Measurements from ENCODE around the gene MYEF2. TPM values are rescaled to one million over a fixed set of nuclear protein-coding genes. Genes with fewer than 3 reads are reported as not detected.
A peak's percentile ranks its signal among the peaks of the same experiment; 100 is the strongest.

The MYEF2 gene
- total RNA-seq, 6 donors from 2014 or later: 12.6 to 44.0 (median 28.0) TPM

GRCh38 chr15:48190932-48191573, 13.0 kb upstream of the MYEF2 start:
- WGBS, 2 donors: 6 to 10% methylated on average over 15 of the region's 15 CpGs
- Histone ChIP-seq H3K36me3 (no peaks in the 10 kb centered on the region), H3K4me1 (no peaks in the 10 kb centered on the region), H3K27me3 (no peaks in the 10 kb centered on the region), H3K27ac (no peak overlapping the region), H3K4me3 (no peak overlapping the region), H3K9me3 (no peaks in the 10 kb centered on the region)
- no peak for TF ChIP-seq POLR2AphosphoS5 (IDR thresholded peaks at IDR 0.05)
- TF ChIP-seq, protein P1, sequence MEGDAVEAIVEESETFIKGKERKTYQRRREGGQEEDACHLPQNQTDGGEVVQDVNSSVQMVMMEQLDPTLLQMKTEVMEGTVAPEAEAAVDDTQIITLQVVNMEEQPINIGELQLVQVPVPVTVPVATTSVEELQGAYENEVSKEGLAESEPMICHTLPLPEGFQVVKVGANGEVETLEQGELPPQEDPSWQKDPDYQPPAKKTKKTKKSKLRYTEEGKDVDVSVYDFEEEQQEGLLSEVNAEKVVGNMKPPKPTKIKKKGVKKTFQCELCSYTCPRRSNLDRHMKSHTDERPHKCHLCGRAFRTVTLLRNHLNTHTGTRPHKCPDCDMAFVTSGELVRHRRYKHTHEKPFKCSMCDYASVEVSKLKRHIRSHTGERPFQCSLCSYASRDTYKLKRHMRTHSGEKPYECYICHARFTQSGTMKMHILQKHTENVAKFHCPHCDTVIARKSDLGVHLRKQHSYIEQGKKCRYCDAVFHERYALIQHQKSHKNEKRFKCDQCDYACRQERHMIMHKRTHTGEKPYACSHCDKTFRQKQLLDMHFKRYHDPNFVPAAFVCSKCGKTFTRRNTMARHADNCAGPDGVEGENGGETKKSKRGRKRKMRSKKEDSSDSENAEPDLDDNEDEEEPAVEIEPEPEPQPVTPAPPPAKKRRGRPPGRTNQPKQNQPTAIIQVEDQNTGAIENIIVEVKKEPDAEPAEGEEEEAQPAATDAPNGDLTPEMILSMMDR (IDR thresholded peaks at IDR 0.05): no peak
- TF ChIP-seq EP300 (IDR thresholded peaks at IDR 0.05): no peak
- TF ChIP-seq POLR2A (IDR thresholded peaks at IDR 0.05): no peak
- DNase-seq (peak in 1 of 2 donors; percentile 22), ATAC-seq (ENCODE audit: low FRiP score in 2 of 2) (peak in 1 of 2 donors; percentile 58)

- 87 to 94% methylated on average over 3 of the region's 3 CpGs for WGBS, 2 donors
- H3K36me3 ChIP-seq: no peaks in the 10 kb centered on the region
- DNase-seq (no peak), ATAC-seq (ENCODE audit: low FRiP score in 2 of 2) (no peak)
- no peaks in the 10 kb centered on the region for H3K27me3 ChIP-seq
- no peaks in the 10 kb centered on the region for H3K4me1 ChIP-seq
- no peak overlapping the region for H3K27ac ChIP-seq
- no peak overlapping the region for H3K4me3 ChIP-seq
- TF ChIP-seq POLR2AphosphoS5 (IDR thresholded peaks at IDR 0.05): no peak
- TF ChIP-seq, protein P1 (IDR thresholded peaks at IDR 0.05): no peak
- TF ChIP-seq EP300 (IDR thresholded peaks at IDR 0.05): no peak
- TF ChIP-seq POLR2A (IDR thresholded peaks at IDR 0.05): no peak
- no peaks in the 10 kb centered on the region for H3K9me3 ChIP-seq
These were observed 8.2 kb upstream of the MYEF2 start for GRCh38 chr15:48186271-48186670.

DNA sequence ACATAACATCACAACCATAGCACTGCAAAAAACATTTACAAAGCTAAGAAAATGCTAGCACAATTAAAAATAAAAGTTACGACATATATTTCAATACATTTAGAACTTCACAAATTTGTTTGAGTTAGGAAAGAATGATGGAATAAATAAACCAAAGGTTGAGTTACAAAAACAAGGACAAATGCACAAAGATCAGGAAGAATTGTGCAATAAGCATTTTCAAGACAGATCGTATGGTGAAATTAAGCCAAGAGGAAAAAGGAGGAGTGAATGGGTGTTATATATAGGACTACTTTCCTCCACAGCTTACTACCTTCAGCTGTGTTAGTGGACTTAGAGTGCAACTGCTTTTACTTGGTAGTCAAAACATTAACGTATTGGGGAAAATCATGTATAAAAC, 7.4 kb upstream of the MYEF2 start:
- ATAC-seq (ENCODE audit: low FRiP score in 2 of 2) (no peak), DNase-seq (no peak)
- H3K36me3 ChIP-seq: no peaks in the 10 kb centered on the region
- H3K27ac ChIP-seq: no peak overlapping the region
- no peaks in the 10 kb centered on the region for H3K4me1 ChIP-seq
- H3K27me3 ChIP-seq: no peaks in the 10 kb centered on the region
- no peak overlapping the region for H3K4me3 ChIP-seq
- TF ChIP-seq EP300 (IDR thresholded peaks at IDR 0.05) (no peak), POLR2A (IDR thresholded peaks at IDR 0.05) (no peak), POLR2AphosphoS5 (IDR thresholded peaks at IDR 0.05) (no peak)
- TF ChIP-seq, protein P1 (IDR thresholded peaks at IDR 0.05): no peak
- WGBS, 2 donors: 74 to 75% methylated on average over 3 of the region's 3 CpGs
- no peaks in the 10 kb centered on the region for H3K9me3 ChIP-seq

DNA sequence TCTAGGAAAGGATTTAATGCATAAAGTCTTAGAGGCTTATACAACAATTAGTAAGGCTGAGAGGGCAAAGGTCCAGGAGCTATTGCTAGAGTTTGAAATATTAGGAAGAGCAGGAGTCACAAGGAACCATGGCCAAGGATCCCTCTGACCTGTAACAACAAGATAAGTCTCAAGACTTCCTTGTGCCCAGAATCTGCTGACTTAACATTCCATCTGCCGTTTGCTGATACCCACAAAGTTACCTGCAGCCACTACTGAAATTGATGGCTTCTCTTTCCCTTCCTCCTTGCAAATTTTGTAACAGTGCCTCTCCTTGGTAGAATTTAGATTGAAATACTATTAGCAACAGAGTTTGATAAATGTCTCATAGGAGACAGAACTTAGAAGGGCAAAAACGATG, 4.7 kb upstream of the MYEF2 start:
- 58 to 65% methylated on average over 2 of the region's 2 CpGs for WGBS, 2 donors
- TF ChIP-seq POLR2AphosphoS5 (IDR thresholded peaks at IDR 0.05): no peak
- TF ChIP-seq POLR2A (IDR thresholded peaks at IDR 0.05): no peak
- no peak for TF ChIP-seq EP300 (IDR thresholded peaks at IDR 0.05)
- TF ChIP-seq, protein P1 (IDR thresholded peaks at IDR 0.05): no peak

GRCh38 chr15:48178648-48178931, 495 bp upstream of the MYEF2 start:
- Histone ChIP-seq H3K9me3 (no peaks in the 10 kb centered on the region), H3K36me3 (no peaks in the 10 kb centered on the region), H3K4me1 (peaks cover 0 to 13% (median 4%) of the 10 kb centered on the region in 4 donors), H3K4me3 (peak overlapping the region in 3 of 4 donors; percentile 59 to 69 (median 65)), H3K27me3 (peaks cover 0 to 11% (median 0%) of the 10 kb centered on the region in 4 donors), H3K27ac (no peak overlapping the region)
- ATAC-seq (ENCODE audit: low FRiP score in 2 of 2) (no peak), DNase-seq (no peak)
- WGBS, 2 donors: 88 to 90% methylated on average over 1 of the region's 1 CpG
- no peak for TF ChIP-seq POLR2AphosphoS5 (IDR thresholded peaks at IDR 0.05)

More for the DNA sequence above, 4.7 kb upstream of the MYEF2 start:
- DNase-seq: no peak
- H3K4me3 ChIP-seq: no peak overlapping the region
- peaks cover 0 to 8% (median 2%) of the 10 kb centered on the region in 4 donors for H3K4me1 ChIP-seq
- H3K36me3 ChIP-seq: no peaks in the 10 kb centered on the region
- peaks cover 0 to 7% (median 0%) of the 10 kb centered on the region in 4 donors for H3K27me3 ChIP-seq
- H3K27ac ChIP-seq: no peak overlapping the region
- H3K9me3 ChIP-seq: no peaks in the 10 kb centered on the region
- ATAC-seq (ENCODE audit: low FRiP score in 2 of 2): no peak
